GM19397 (cell line): ENCODE data around the gene ABTB2.
"Not testable (repeated sequence)": the region's sequence is repeated elsewhere in the genome, so short reads cannot be mapped to it uniquely, and the experiment has no call there.

ENCODE experiments used
- ATAC-seq: cut with Tn5 transposase; IDR thresholded peaks from one replicate; pipeline ENCODE4 v1.9.1; 2021; ENCODE audit warnings: mild to moderate bottlenecking, moderate library complexity; ENCODE audit not compliant: unreplicated experiment

ABTB2 gene

GRCh38 chr11:34218756-34219155, 139.1 kb downstream of the ABTB2 start:
- not testable (repeated sequence) for ATAC-seq

DNA sequence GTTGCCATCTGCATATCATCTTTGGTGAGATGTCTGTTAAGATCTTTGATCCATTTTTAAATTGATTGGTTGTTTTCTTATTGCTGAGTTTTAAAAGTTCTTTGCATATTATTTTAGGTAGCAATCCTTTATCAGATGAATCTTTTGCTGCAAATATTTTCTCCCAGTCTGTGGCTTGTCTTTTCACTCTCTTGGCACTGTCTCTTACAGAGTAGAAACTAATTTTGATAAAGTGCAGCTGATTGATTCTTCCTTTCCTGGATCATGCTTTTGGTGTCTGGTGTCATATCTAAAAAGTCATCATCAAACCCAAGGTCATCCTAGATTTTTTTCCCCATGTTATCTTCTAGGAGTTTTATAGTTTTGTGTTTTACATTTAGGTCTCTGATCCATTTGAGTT, 139.7 kb downstream of the ABTB2 start:
- no peak for ATAC-seq

GRCh38 chr11:34216706-34217105, 141.1 kb downstream of the ABTB2 start:
- ATAC-seq, result no peak

DNA sequence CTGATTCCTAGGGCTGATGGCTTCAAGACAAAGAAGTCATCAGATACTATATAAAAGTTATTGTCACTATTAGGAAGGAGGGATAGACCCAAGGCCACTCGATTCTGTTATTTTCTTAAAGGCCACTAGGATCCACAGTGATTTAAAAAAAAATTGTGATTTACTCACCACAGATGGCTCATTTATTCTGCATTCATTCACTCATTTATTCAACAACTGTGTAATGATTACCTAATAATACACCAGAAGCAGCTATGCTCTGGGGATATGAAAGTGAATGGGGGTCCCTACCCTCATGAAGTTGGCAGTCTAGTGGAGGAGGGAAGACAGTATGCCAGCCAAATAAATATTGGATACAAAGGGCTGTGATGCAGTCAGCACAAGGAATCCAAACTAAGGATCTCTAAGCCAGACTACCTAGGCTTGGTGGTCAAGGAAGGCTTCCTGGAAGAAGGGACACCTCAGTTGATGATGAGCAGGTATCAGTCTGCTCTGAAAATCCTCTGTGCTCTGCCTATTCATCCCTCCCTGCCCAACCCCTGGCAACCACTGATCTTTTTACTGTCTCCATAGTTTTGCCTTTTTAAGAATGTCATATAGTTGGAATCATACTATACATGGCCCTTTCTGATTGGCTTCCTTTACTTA, 141.9 kb downstream of the ABTB2 start:
- ATAC-seq, result no peak

DNA sequence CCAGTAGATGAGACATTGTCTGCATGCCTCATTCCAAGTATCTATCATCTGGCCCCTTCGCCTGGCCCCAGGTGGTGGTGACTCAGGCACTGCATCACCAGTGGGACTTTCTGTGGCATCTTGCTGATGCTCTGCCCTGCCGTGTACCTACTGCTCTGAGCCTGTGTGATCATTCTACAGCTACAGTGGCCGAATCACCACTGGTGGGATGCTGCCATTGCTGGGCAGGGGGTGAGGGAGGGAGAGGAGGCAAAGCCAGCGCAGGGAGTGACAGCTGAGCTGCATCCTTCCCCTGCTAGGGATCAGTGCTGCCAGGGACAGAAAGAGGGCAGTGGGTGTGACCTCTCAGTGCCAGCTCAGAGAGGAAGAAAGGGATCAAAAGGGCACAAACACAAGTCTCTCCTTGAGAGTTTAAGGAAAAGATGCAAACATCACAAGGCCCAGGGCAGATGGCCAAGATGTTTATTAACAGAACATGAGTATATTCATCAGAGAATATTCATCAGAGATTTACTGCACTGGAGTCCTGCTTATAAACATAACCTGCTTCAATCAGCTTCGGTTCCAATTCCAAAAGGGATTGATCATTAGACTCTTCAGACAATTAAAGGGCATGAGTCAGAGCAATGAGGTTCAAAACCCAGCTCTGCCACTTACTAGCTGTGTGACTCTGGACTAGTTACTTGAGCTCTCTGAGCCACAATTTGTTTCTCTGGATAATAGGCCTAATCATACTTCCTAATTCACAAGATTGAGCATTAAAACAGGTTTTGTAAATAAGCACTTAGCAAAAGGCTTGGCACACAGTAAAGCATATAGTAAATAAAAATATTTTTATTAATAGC, 142.6 kb downstream of the ABTB2 start:
- ATAC-seq, result no peak

DNA sequence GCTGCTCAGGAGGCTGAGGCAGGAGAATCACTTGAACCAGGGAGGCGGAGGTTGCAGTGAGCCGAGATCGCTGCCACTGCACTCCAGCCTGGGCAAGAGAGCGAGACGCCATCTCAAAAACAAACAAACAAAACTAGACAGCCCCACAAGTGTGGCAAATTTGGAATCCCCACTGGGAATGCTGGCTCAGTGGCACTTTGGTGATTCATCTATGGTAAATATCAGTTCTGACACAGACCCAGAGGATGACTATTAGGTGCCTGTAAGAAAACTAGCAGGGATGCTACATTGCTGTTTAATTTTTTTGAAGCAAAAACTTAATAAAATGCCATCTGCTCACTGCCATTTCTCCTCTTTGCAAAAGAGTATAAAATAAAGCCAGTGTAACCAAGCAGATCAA, 144.4 kb downstream of the ABTB2 start:
- no peak for ATAC-seq

GRCh38 chr11:34212566-34212965, 145.2 kb downstream of the ABTB2 start:
- no peak for ATAC-seq

GRCh38 chr11:34209809-34210208, 148.0 kb downstream of the ABTB2 start:
- no peak for ATAC-seq

- ATAC-seq, result no peak
Measured at GRCh38 chr11:34208266-34209135, 149.3 kb downstream of the ABTB2 start.

DNA sequence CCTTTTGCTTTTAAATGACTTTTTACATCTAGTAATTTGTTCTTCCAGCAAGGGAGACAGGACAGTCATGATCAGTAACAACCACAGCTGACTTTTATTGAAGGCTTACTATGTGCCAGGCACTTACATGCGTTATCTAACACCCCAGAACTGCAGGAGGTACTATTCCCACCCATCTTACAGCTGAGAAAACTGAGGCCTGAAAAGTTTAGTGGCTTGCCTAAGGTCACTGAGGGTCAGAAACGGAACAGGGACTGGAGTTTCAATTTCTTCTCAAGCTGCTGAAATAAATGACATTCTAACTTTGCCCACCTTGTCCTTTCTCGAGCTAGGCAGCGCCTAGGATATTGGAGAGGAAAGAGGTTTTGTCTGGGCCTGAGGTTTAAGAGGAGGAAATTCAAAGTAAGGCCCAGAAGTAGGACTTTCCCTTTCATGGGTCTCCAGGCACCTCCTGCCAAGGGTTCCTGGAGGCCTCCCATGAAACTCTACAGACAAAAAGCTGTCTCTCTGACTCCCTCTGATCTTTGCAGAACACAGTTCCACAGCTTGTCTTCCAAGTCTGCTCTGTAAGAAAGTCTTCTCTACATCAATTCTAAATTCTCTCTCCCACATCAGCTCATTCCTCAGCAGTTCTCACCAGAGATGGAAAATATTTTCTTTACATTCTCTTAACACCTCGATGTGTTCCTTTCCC, 150.2 kb downstream of the ABTB2 start:
- no peak for ATAC-seq

GRCh38 chr11:34206407-34207300, 151.2 kb downstream of the ABTB2 start:
- no peak for ATAC-seq

GRCh38 chr11:34205326-34206035, 152.3 kb downstream of the ABTB2 start:
- ATAC-seq, result no peak

GRCh38 chr11:34204396-34205279, 153.2 kb downstream of the ABTB2 start:
- ATAC-seq, result no peak

GRCh38 chr11:34203377-34203871, 154.4 kb downstream of the ABTB2 start:
- no peak for ATAC-seq

GRCh38 chr11:34201129-34201528, 156.7 kb downstream of the ABTB2 start:
- no peak for ATAC-seq

- no peak for ATAC-seq
Measured at GRCh38 chr11:34199525-34199924, 158.3 kb downstream of the ABTB2 start.

DNA sequence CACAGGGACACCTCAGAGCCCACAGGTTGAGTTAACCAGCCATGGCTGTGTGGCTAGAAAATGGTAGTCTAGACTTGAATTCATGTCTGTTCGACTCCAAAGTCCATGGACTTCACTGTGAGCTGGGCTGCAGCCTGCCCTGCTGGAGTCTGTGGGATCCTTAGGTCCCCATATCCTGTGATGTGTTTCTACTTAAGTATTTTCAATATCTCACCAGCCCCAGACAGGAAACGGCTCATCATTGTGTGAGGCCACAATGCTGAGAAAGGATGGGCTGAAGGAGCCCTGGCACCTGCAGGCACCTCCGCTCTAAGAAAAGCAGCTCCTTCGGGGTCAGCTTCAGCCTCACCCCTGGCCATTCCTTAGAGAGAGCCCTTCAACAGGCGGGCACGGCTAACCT, 159.3 kb downstream of the ABTB2 start:
- ATAC-seq, result no peak

GRCh38 chr11:34197256-34197655, 160.6 kb downstream of the ABTB2 start:
- ATAC-seq, result no peak
